ENCODE results near the gene STOML1.
A peak's percentile ranks its signal among the peaks of the same experiment; 100 is the strongest.

The STOML1 gene, protein sequence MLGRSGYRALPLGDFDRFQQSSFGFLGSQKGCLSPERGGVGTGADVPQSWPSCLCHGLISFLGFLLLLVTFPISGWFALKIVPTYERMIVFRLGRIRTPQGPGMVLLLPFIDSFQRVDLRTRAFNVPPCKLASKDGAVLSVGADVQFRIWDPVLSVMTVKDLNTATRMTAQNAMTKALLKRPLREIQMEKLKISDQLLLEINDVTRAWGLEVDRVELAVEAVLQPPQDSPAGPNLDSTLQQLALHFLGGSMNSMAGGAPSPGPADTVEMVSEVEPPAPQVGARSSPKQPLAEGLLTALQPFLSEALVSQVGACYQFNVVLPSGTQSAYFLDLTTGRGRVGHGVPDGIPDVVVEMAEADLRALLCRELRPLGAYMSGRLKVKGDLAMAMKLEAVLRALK
- 7.2 to 7.9 reads per million in 2 donors for total RNA-seq

DNA sequence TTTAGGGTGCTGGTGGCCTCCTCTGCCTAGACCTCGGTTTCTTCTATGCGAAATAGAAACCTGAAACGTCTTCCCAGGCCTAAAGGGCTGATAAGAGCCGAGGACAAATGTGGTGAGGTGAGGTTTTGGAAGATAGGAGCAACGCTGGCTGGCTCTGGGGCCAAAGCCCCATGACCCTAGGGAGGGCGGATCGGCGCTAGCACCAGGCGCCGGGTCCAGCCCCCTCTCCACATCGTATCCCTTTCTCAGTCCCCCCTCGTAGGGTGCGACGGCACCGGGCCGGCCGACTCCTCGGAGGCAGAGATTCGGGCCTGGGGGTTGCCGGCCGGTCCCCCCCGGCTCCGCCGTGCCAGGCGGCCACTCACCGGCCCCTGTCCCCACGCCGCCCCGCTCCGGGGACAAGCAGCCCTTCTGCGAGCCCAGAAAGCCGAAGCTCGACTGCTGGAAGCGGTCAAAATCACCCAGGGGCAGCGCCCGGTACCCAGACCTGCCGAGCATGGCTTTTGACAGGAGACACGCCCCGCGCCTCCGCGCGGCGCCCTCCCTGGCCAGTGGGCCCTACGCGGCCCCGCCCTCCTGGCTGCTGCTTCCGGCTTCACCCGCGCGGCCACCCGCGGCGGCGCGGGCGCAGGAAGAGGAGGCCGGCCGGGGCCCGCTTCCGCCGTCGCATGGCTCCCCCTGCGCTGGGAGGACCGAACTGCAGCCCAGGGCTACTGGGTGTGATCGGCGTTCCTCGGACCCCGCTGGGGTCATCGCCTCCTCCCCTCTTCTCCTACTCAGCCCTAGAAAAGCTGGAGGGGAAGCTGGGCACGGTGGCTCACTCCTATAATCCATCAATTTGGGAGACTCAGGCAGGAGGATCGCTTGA is at the start of gene STOML1:
TSS of gene STOML1 (minus strand) at position 570 of the 868 bp plus-strand sequence. CDS start at position 498, 72 bp downstream.
- DNase-seq = peak; percentile 94

DNA sequence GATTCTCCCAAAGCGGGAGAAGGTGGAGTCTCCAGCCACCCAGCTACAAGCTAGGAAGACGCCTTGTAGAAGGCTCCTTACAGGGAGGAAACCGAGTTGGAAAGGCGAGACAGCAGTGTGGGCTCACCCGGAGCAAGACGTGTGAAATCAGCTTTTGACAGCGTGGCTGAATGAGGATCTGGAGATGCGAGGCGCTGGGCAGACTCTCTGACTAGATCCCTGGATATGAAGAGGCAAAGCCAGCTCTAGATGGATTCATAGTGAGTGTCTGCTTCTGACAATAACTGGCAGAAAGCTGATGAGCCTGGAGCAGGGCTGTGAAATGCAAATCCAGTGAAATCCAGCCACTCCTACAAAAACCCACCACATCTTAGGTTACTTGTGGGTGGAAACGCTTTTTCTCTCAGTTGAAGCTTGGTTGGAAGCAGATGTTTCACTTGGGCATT is 49.2 kb upstream of the STOML1 start:
- no peak for DNase-seq

- DNase-seq = no peak
These were observed 48.2 kb upstream of the STOML1 start for GRCh38 chr15:74040109-74040850.

- DNase-seq = no peak
These were observed 47.5 kb upstream of the STOML1 start for GRCh38 chr15:74039656-74040010.

GRCh38 chr15:74038707-74039655 is 46.9 kb upstream of the STOML1 start:
- no peak for DNase-seq

DNA sequence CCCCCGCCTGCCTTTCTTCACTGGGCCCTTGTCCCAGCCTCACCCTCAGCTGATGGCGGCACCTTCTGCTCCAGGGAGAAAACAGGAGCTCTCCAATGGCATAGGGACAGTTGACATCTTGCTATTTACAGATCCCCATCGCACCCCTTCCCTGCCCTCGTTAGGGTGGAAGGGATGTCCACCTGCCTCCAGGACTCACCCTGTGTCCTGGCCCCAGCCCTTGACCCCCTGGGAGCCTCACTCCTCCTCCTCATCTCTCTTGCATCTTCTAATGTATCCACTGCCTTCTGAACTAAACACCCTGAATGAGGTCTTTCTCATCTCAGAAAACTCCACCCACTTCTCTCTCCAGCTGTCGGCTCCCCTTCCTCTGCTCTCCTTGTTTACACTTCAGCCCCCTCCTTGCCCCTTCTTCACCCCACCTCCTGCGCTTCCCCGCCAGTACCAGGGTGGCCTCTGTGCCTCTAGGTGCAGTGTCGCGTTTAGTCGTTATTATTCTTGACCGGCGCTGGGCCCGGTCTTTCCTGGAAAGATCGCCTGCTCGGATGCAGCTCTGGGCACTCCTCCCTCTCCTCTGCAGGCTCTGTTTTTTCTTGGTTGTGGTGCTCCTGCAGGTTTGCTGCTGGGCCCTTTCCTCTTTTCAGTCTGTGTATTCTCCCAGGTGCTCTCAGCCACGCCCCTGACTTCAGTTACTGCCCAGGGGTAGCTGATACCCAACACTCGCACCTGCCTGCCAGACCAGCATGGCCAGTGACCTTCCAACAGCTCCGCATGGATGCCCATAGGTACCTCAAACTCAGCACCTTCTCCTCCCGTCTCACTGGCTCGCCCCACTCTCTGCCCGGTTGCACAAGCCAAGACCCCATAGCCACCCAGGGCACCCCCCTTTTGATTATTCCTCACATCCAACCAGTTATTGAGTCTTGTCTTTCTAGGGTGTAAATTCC is 45.3 kb upstream of the STOML1 start:
- DNase-seq = no peak

DNA sequence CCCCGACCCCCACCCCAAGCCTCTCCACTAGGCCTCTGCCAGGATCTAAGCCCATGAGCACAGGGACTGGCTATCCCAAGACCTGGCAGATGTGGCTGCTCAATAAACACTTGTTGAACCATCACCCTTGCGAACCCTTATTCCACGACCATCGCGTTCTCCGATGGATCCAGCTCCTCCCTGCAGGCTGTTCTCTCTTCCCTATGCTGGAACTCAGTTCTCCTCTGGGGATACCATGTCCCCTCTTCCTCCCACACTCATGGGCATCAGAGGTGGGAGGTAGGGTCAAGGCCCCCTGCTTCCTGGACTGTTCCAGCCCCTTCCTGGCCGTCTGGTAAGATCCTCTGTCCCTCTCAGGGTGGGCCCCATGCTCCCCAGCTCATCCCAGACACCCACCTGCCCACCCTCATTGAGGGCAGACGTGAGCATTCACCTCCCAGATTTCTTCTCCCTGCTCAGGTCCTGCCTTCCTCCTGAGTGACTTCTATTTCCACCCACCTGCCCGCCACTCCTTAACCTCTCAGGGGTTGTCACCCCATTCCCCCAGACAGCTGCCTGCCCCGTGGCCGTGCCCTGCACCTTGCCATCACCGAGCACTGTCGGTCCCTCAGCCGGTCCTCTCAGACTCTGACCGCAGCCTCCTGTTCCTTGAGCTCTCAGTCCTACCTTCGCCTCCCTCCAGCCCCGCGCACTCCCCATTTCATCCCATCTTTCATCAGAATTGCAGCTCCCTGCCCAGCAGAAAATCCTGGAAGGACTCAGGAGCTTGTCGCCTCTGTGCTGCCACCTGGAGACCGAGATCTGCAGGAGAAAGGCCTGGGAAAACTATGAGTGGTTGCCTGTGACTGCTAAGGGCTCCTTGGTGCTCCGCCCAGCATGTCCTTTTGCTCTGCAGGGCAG is 44.4 kb upstream of the STOML1 start:
- no peak for DNase-seq

- DNase-seq = no peak
These were observed 43.3 kb upstream of the STOML1 start for GRCh38 chr15:74035121-74036017.

DNA sequence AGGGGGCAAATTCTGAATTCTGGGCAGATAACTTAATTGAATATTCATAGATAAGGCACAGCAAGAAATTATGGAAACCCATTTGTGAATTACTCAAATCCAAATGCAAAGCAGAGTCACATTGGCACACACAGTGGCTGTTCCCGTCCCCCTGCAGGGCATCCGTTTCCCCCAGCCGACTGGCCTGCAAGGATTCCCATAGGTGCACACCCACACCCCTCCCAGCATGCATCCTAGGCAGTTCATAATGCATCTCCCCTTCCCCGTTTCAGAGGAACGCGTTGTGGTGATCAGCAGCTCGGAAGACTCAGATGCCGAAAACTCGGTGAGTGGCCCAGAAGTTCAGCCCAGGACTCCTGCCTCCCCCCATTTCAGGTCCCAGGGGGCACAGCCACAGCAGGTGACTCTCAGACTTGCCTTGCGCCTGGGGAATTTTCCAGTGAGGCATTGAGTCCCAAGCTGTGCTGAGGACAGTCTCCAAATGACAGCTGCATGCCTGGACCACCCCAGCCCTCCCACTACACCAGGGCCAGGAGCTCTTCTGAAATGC is 42.2 kb upstream of the STOML1 start:
- DNase-seq = no peak

GRCh38 chr15:74032606-74033561 is 40.8 kb upstream of the STOML1 start:
- DNase-seq = no peak

DNA sequence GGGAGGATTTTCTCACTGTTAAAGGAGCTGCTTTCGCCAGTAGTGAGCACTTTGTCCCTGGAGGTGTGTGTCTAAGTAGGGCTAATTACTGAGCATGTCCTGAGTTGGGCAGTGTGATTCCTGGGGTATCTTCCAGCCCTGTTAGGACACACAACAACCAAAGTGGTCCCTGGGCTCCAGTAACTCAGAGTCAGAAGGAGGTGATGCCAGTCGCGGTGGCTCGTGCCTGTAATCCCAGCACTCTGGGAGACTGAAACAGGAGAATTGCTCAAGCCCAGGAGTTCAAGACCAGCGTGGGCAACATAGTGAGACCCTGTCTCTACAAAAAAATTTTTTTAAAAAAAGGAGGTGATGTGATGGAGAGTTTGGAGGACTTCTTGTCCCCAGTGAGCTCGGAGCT is 40.0 kb upstream of the STOML1 start:
- no peak for DNase-seq

- DNase-seq = no peak
These were observed 36.6 kb upstream of the STOML1 start for GRCh38 chr15:74028646-74029045.

DNA sequence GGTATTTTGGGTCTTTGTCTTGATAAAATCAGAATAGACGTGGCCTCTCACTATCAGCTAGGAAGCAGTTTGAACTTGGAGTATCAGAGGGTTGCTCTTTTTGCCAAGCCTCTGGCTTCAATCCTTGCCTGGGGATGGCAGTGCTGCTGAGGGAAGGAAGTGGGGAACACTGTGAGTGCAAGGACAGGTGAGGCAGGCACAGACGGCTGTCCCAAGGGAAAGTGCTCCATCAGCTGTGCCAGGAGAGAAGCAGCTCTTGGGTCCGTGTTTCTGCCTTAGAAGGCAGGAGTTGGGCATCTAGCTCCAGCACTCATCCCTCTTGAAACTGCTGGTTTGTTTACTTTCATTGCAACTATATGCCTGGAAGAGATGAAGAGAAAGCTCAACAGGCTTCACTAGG is 35.6 kb upstream of the STOML1 start:
- DNase-seq = no peak

DNA sequence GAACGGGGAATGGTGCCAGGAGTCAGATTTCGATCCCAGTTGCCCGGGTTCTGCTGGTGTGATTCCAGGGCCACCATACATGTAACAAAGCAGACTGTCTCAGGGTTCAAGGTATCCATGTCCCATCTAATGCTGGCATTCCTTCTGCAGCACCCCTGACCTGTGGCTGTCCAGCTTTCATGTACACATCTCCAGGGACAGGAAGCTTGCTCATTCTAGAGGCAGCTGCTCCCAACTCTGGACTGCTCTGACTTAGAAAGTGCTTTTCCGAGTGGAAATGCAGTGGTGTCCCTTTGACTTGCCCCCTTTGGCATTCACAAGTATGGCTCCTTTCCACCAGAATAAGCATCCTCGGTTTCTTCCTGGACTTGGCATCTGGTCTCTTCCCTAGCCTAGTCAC is 33.3 kb upstream of the STOML1 start:
- no peak for DNase-seq

- DNase-seq = no peak
These were observed 32.6 kb upstream of the STOML1 start for GRCh38 chr15:74024687-74025086.

- no peak for DNase-seq
These were observed 30.8 kb upstream of the STOML1 start for GRCh38 chr15:74022706-74023470.

Measured in activated gamma-delta T cell (primary cell).